Left lung (tissue), 10 donors: ENCODE measurements around the gene IRX6. TPM values are rescaled to one million over a fixed set of nuclear protein-coding genes. Genes with fewer than 3 reads are reported as not detected.
A peak's percentile ranks its signal among the peaks of the same experiment; 100 is the strongest.

Experiments used
- ATAC-seq: fragments of 200-7000 bp; cut with Tn5 transposase; one replicate; pipeline ENCODE4 v1.9.1; 2020; ENCODE audit warnings: moderate library complexity
- DNase-seq, 4 donors: peaks; one replicate each; pipeline ENCODE4 v3.0.0-alpha.2; 2013 to 2020
- H3K27ac ChIP-seq, 2 donors: fragments of 200-600 bp; sonication (generic) in 1 of 2; one replicate each; pipeline versions ENCODE4 v1.5.0 to v1.8.0; 2020 to 2021
- H3K27me3 ChIP-seq, 2 donors: fragments of 200-600 bp; sonication (generic) in 1 of 2; one replicate each; pipeline versions ENCODE4 v1.5.0 to v1.8.0; 2020 to 2021
- H3K36me3 ChIP-seq, 2 donors: fragments of 200-600 bp; sonication (generic) in 1 of 2; one replicate each; pipeline versions ENCODE4 v1.5.0 to v1.8.0; 2020 to 2021
- H3K4me1 ChIP-seq, 2 donors: fragments of 200-600 bp; one replicate each; pipeline ENCODE4 v1.8.0; 2021
- H3K4me3 ChIP-seq, 2 donors: fragments of 200-600 bp; sonication (generic) in 1 of 2; one replicate each; pipeline versions ENCODE4 v1.5.0 to v1.8.0; 2020 to 2021; ENCODE audit warnings: mild to moderate bottlenecking in 1 of 2
- H3K9me3 ChIP-seq, 2 donors: fragments of 200-600 bp; sonication (generic) in 1 of 2; one replicate each; pipeline versions ENCODE4 v1.5.0 to v1.8.0; 2020 to 2021
- CTCF ChIP-seq, 2 donors: fragments of 200-600 bp; sonication (generic) in 1 of 2; IDR thresholded peaks; one replicate each; pipeline versions ENCODE4 v1.5.0 to v1.8.0; 2021; ENCODE audit warnings: antibody characterized with exemption in 2 of 2
- intact Hi-C, 2 donors: fragments of 100-400 bp; cut with DNase I; formaldehyde crosslinking; loops; one replicate each; pipeline versions ENCODE4 v1.11.2 to v1.14.2; 2022
- polyA plus RNA-seq, 6 donors: library from polyadenylated mRNA; unstranded; fragments of 120-200 nt; gene quantifications; one replicate each; pipeline ENCODE4 v1.2.1, GENCODE V29; 2013; ENCODE audit not compliant: insufficient read length in 6 of 6
- total RNA-seq, 2 donors: library from RNA; stranded (reverse); fragmentation: NEBNext Ultra II Directional; extraction: Animal tissue kit (Norgen Biotek cat#: 25700); gene quantifications; one replicate each; pipeline ENCODE4 v1.2.1, GENCODE V29; 2021
- donor health status: DM: no; HTN: yes; CAD: no.
- donor health status: DM: no; HTN: no; CAD: no.

IRX6 gene
- total and polyA plus RNA-seq, 8 donors = 2.6 to 14.0 (median 11.2) TPM

- Histone ChIP-seq H3K27ac (no peak overlapping the region), H3K27me3 (peaks cover 45 to 74% of the 10 kb centered on the region in 2 donors), H3K9me3 (no peaks in the 10 kb centered on the region), H3K4me3 (no peak overlapping the region), H3K36me3 (no peaks in the 10 kb centered on the region), H3K4me1 (peaks cover 0 to 16% of the 10 kb centered on the region in 2 donors)
- DNase-seq (peak in 1 of 4 donors; percentile 79), ATAC-seq (no peak)
- TF ChIP-seq CTCF (IDR thresholded peaks at IDR 0.05) = no peak
- intact Hi-C loops = no loop called here
These were observed 7.0 kb downstream of the IRX6 start for GRCh38 chr16:55330781-55331647.

- ATAC-seq = no peak
These were observed 7.7 kb downstream of the IRX6 start for GRCh38 chr16:55331648-55332185.

GRCh38 chr16:55333684-55334083 is 9.7 kb downstream of the IRX6 start:
- Histone ChIP-seq H3K36me3 (no peaks in the 10 kb centered on the region), H3K9me3 (no peaks in the 10 kb centered on the region), H3K4me1 (peaks cover 0 to 16% of the 10 kb centered on the region in 2 donors), H3K27me3 (peaks cover 33 to 58% of the 10 kb centered on the region in 2 donors), H3K4me3 (no peak overlapping the region), H3K27ac (no peak overlapping the region)
- DNase-seq (no peak), ATAC-seq (no peak)
- no peak for TF ChIP-seq CTCF (IDR thresholded peaks at IDR 0.05)
- intact Hi-C loops = no loop called here

More at GRCh38 chr16:55331648-55332185, 7.7 kb downstream of the IRX6 start:
- H3K27me3 ChIP-seq = peaks cover 40 to 71% of the 10 kb centered on the region in 2 donors
- H3K9me3 ChIP-seq = no peaks in the 10 kb centered on the region
- H3K27ac ChIP-seq = no peak overlapping the region
- H3K4me1 ChIP-seq = peaks cover 0 to 16% of the 10 kb centered on the region in 2 donors
- H3K4me3 ChIP-seq = no peak overlapping the region
- no peaks in the 10 kb centered on the region for H3K36me3 ChIP-seq
- no peak for DNase-seq
- intact Hi-C loops = no loop called here
- no peak for TF ChIP-seq CTCF (IDR thresholded peaks at IDR 0.05)

- Histone ChIP-seq H3K4me3 (no peak overlapping the region), H3K9me3 (no peaks in the 10 kb centered on the region), H3K27ac (no peak overlapping the region), H3K36me3 (no peaks in the 10 kb centered on the region), H3K4me1 (no peaks in the 10 kb centered on the region), H3K27me3 (peaks cover 0 to 10% of the 10 kb centered on the region in 2 donors)
- no peak for TF ChIP-seq CTCF (IDR thresholded peaks at IDR 0.05)
- intact Hi-C loops = no loop called here
- ATAC-seq (no peak), DNase-seq (no peak)
These were observed 14.6 kb downstream of the IRX6 start for GRCh38 chr16:55338646-55339045.

GRCh38 chr16:55340445-55340844 is 16.4 kb downstream of the IRX6 start:
- Histone ChIP-seq H3K9me3 (no peaks in the 10 kb centered on the region), H3K4me1 (no peaks in the 10 kb centered on the region), H3K4me3 (no peak overlapping the region), H3K27me3 (peaks cover 0 to 10% of the 10 kb centered on the region in 2 donors), H3K27ac (no peak overlapping the region), H3K36me3 (no peaks in the 10 kb centered on the region)
- no peak for ATAC-seq
- intact Hi-C loops = no loop called here
- no peak for DNase-seq
- TF ChIP-seq CTCF (IDR thresholded peaks at IDR 0.05) = no peak
